ENCODE measurements around the gene TTC9.

Gene TTC9

GRCh38 chr14:70716958-70717357 lies 75.2 kb downstream of the TTC9 start:
- H3K9me3 ChIP-seq (ENCODE audit: insufficient read depth, low read length) = no peaks in the 10 kb centered on the region
- no peak overlapping the region for H3K9ac ChIP-seq (ENCODE audit: low read length)
- no peaks in the 10 kb centered on the region for H3K27me3 ChIP-seq (ENCODE audit: low read length)
- H3K9me2 ChIP-seq (replicated peaks; ENCODE audit: insufficient read depth, low read length) = no peaks in the 10 kb centered on the region
- no peak overlapping the region for H3K27ac ChIP-seq (ENCODE audit: low read depth, low read length)
- no peaks in the 10 kb centered on the region for H3K36me3 ChIP-seq (ENCODE audit: low read length)
- no peak overlapping the region for H3K4me2 ChIP-seq (ENCODE audit: low read depth, low read length, poor library complexity, severe bottlenecking)
- TF ChIP-seq EZH2phosphoT487 (conservative IDR thresholded peaks at IDR 0.05; ENCODE audit: low read length) (no peak), CTCF (IDR thresholded peaks at IDR 0.05; ENCODE audit: insufficient read depth, low read length, poor library complexity, severe bottlenecking) (no peak)
- H3K4me3 ChIP-seq (ENCODE audit: insufficient read depth, low read length, poor library complexity, severe bottlenecking) = no peak overlapping the region
- H2AFZ ChIP-seq (ENCODE audit: low read depth, low read length, severe bottlenecking) = no peak overlapping the region
- H3K79me2 ChIP-seq (ENCODE audit: insufficient read depth, low read length) = no peaks in the 10 kb centered on the region
- H3F3A ChIP-seq (ENCODE audit: insufficient read depth) = no peaks in the 10 kb centered on the region
- H4K20me1 ChIP-seq (ENCODE audit: low read depth, low read length) = no peaks in the 10 kb centered on the region

GRCh38 chr14:70718383-70719118 lies 76.8 kb downstream of the TTC9 start:
- no peak overlapping the region for H3K4me2 ChIP-seq (ENCODE audit: low read depth, low read length, poor library complexity, severe bottlenecking)
- H3K27me3 ChIP-seq (ENCODE audit: low read length) = no peaks in the 10 kb centered on the region
- H3F3A ChIP-seq (ENCODE audit: insufficient read depth) = no peaks in the 10 kb centered on the region
- no peak overlapping the region for H3K4me3 ChIP-seq (ENCODE audit: insufficient read depth, low read length, poor library complexity, severe bottlenecking)
- H3K9ac ChIP-seq (ENCODE audit: low read length) = no peak overlapping the region
- H3K9me2 ChIP-seq (replicated peaks; ENCODE audit: insufficient read depth, low read length) = no peaks in the 10 kb centered on the region
- no peaks in the 10 kb centered on the region for H3K36me3 ChIP-seq (ENCODE audit: low read length)
- no peaks in the 10 kb centered on the region for H3K9me3 ChIP-seq (ENCODE audit: insufficient read depth, low read length)
- no peaks in the 10 kb centered on the region for H4K20me1 ChIP-seq (ENCODE audit: low read depth, low read length)
- H2AFZ ChIP-seq (ENCODE audit: low read depth, low read length, severe bottlenecking) = no peak overlapping the region
- H3K79me2 ChIP-seq (ENCODE audit: insufficient read depth, low read length) = no peaks in the 10 kb centered on the region
- TF ChIP-seq EZH2phosphoT487 (conservative IDR thresholded peaks at IDR 0.05; ENCODE audit: low read length) (no peak), CTCF (IDR thresholded peaks at IDR 0.05; ENCODE audit: insufficient read depth, low read length, poor library complexity, severe bottlenecking) (no peak)
- no peak overlapping the region for H3K27ac ChIP-seq (ENCODE audit: low read depth, low read length)

GRCh38 chr14:70721542-70721941 lies 79.8 kb downstream of the TTC9 start:
- Histone ChIP-seq H3K4me2 (ENCODE audit: low read depth, low read length, poor library complexity, severe bottlenecking) (no peak overlapping the region), H3K27me3 (ENCODE audit: low read length) (no peaks in the 10 kb centered on the region)
- TF ChIP-seq CTCF (IDR thresholded peaks at IDR 0.05; ENCODE audit: insufficient read depth, low read length, poor library complexity, severe bottlenecking) (no peak), EZH2phosphoT487 (conservative IDR thresholded peaks at IDR 0.05; ENCODE audit: low read length) (no peak)

More at GRCh38 chr14:70721542-70721941, 79.8 kb downstream of the TTC9 start:
- Histone ChIP-seq H4K20me1 (ENCODE audit: low read depth, low read length) (no peaks in the 10 kb centered on the region), H3K27ac (ENCODE audit: low read depth, low read length) (no peak overlapping the region), H3K9me2 (replicated peaks; ENCODE audit: insufficient read depth, low read length) (no peaks in the 10 kb centered on the region), H3K9ac (ENCODE audit: low read length) (no peak overlapping the region), H3K36me3 (ENCODE audit: low read length) (no peaks in the 10 kb centered on the region), H3F3A (ENCODE audit: insufficient read depth) (no peaks in the 10 kb centered on the region), H3K4me3 (ENCODE audit: insufficient read depth, low read length, poor library complexity, severe bottlenecking) (no peak overlapping the region), H3K9me3 (ENCODE audit: insufficient read depth, low read length) (no peaks in the 10 kb centered on the region), H2AFZ (ENCODE audit: low read depth, low read length, severe bottlenecking) (no peak overlapping the region), H3K79me2 (ENCODE audit: insufficient read depth, low read length) (no peaks in the 10 kb centered on the region)
